CD4-positive, alpha-beta T cell (primary cell): ENCODE results near the gene R3HDM2. TPM values are rescaled to one million over a fixed set of nuclear protein-coding genes. Genes with fewer than 3 reads are reported as not detected.

ENCODE experiments used
- ATAC-seq: fragments of 200-7000 bp; cut with Tn5 transposase; one replicate; pipeline ENCODE4 v1.10.0; 2022; ENCODE audit warnings: mild to moderate bottlenecking; ENCODE audit not compliant: poor library complexity
- CTCF ChIA-PET: fragments of 350-600 bp; sonication (Branson Sonifier 250); formaldehyde crosslinking; loops from one replicate; lab custom pipeline; 2021; ENCODE audit warnings: antibody characterized with exemption, inconsistent platforms; lab: Charles Lee
- POLR2A ChIA-PET: fragments of 350-600 bp; sonication (Branson Sonifier 250); formaldehyde crosslinking; loops from one replicate; lab custom pipeline; 2021; ENCODE audit warnings: antibody characterized with exemption, inconsistent platforms; lab: Charles Lee
- DNase-seq, 14 experiments: peaks; one replicate each; pipeline ENCODE4 v3.0.0-alpha.2; 2013 to 2020; ENCODE audit warnings: mixed read lengths in 2 of 14
- H3K27ac ChIP-seq, 2 donors: one replicate each; pipeline versions ENCODE4 v1.5.1 to v1.7.0; 2013; ENCODE audit warnings: low read length in 2 of 2, low read depth in 1 of 2, mild to moderate bottlenecking in 1 of 2
- H3K27me3 ChIP-seq, 2 experiments: 1 replicate in 1 of 2; 2 replicates in 1 of 2; pipeline versions ENCODE4 v1.6.1 to v1.7.0; 2013; ENCODE audit warnings: low read length in 2 of 2, control low read depth in 1 of 2, mild to moderate bottlenecking in 1 of 2, moderate library complexity in 1 of 2; ENCODE audit not compliant: insufficient read depth in 2 of 2, control insufficient read depth in 1 of 2
- H3K36me3 ChIP-seq: one replicate; pipeline ENCODE4 v1.6.1; 2013; ENCODE audit warnings: low read length, control low read depth; ENCODE audit not compliant: insufficient read depth
- H3K4me1 ChIP-seq: one replicate; pipeline ENCODE4 v1.6.1; 2013; ENCODE audit warnings: low read length, control low read depth; ENCODE audit not compliant: insufficient read depth
- H3K4me3 ChIP-seq: one replicate; pipeline ENCODE4 v1.5.1; 2013; ENCODE audit warnings: mild to moderate bottlenecking, low read length, moderate library complexity
- H3K9me3 ChIP-seq, 2 experiments: 1 replicate in 1 of 2; 2 replicates in 1 of 2; pipeline versions ENCODE4 v1.6.1 to v1.7.0; 2013; ENCODE audit warnings: low read length in 2 of 2, mild to moderate bottlenecking in 2 of 2, control low read depth in 1 of 2, moderate library complexity in 1 of 2; ENCODE audit not compliant: control insufficient read depth in 1 of 2, insufficient read depth in 1 of 2
- H3K27ac Mint-ChIP-seq: one replicate; pipeline ENCODE4 v1.8.0; 2020; ENCODE audit warnings: mixed read lengths
- H3K27me3 Mint-ChIP-seq: one replicate; pipeline ENCODE4 v1.8.0; 2021; ENCODE audit warnings: mixed read lengths
- H3K36me3 Mint-ChIP-seq: one replicate; pipeline ENCODE4 v1.8.0; 2021; ENCODE audit warnings: low read depth, mixed read lengths
- H3K4me1 Mint-ChIP-seq: one replicate; pipeline ENCODE4 v1.8.0; 2021; ENCODE audit warnings: low read depth, mixed read lengths
- H3K4me3 Mint-ChIP-seq: one replicate; pipeline ENCODE4 v1.8.0; 2020; ENCODE audit warnings: mild to moderate bottlenecking, mixed read lengths
- H3K9me3 Mint-ChIP-seq: one replicate; pipeline ENCODE4 v1.8.0; 2020; ENCODE audit warnings: mixed read lengths
- intact Hi-C, 2 experiments: fragments of 100-400 bp; cut with DNase I in 1 of 2; cut with micrococcal nuclease in 1 of 2; formaldehyde crosslinking; loops; one replicate each; pipeline versions ENCODE4 v1.15.1 to v1.9.0; 2023 to 2025; cut with DNase I, micrococcal nuclease
- total RNA-seq, 174 experiments: library from RNA in 2 of 174; stranded (reverse) in 2 of 174; gene quantifications; one replicate each; pipeline ENCODE4 v1.2.3 and lab custom pipeline; 2021 to 2026
- TF ChIP-seq, protein P1 (sequence below): fragments of 200-600 bp; IDR thresholded peaks from one replicate; pipeline ENCODE4 v1.8.0; 2022; ENCODE audit warnings: antibody characterized with exemption, mild to moderate bottlenecking

R3HDM2 gene
- total RNA-seq, 2 experiments from 2014 or later, result 106 to 115 TPM

DNA sequence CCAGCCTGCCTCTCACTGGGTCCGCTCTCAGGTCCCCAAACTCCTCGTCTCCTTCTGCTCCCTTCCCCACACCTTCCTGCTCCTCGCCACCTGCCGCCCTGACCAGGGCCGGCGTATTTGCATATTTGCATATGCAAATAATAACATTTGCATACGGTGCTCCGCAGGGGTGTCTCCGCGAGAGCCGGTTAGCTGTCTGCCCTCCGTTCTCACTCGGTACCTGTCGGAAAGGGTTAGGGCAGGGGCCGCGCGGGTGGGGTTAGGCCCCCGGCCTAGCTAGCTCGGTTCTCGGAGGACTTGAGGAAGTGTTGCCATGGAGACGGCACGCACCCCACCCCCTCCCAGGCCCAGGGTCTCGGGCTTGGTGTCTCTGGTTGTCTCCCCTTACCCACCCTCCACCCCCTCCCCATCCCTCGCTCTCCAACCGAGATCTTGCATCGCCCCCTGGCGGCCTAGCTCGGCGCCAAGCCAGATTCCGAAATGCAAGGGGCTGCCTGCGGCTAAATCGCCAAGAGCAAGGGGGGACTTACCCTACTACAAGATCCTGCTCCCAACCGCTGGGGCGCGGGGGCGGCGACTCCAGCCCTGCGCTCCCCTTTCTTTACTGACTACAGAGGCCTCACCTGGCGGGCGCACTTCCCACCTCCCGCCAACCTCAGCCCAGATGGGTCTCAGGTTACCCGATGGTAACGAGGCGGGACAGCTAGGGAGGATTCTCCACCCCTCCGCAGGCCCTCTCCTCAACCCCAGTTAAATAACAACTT lies 188.0 kb downstream of the R3HDM2 start:
- Mint-ChIP-seq H3K27ac (no peak overlapping the region), H3K4me3 (peak overlapping the region; percentile 82), H3K27me3 (peaks cover 63% of the 10 kb centered on the region), H3K9me3 (no peaks in the 10 kb centered on the region), H3K36me3 (no peaks in the 10 kb centered on the region), H3K4me1 (peaks cover 61% of the 10 kb centered on the region)
- intact Hi-C loops, result loop anchor here (1.0 to 5.0 kb wide), 3 partner anchors 29 to 116 kb away; partner anchors contain the start of gene LRP1 (in 1 of the 2)
- DNase-seq, result peak; percentile 41 to 81 (median 58)
- peaks cover 66% of the 10 kb centered on the region for H3K4me1 ChIP-seq
- CTCF ChIA-PET, result interaction anchor here (0.6 to 10.7 kb wide), 11 partner anchors 13 to 1174 kb away, joined by 3 to 225 read pairs (median 6); partner anchors contain the start of genes NXPH4, SHMT2 and STAT6
- no peaks in the 10 kb centered on the region for H3K36me3 ChIP-seq
- H3K4me3 ChIP-seq, result peak overlapping the region; percentile 46
- H3K27ac ChIP-seq, result no peak overlapping the region
- TF ChIP-seq, protein P1, sequence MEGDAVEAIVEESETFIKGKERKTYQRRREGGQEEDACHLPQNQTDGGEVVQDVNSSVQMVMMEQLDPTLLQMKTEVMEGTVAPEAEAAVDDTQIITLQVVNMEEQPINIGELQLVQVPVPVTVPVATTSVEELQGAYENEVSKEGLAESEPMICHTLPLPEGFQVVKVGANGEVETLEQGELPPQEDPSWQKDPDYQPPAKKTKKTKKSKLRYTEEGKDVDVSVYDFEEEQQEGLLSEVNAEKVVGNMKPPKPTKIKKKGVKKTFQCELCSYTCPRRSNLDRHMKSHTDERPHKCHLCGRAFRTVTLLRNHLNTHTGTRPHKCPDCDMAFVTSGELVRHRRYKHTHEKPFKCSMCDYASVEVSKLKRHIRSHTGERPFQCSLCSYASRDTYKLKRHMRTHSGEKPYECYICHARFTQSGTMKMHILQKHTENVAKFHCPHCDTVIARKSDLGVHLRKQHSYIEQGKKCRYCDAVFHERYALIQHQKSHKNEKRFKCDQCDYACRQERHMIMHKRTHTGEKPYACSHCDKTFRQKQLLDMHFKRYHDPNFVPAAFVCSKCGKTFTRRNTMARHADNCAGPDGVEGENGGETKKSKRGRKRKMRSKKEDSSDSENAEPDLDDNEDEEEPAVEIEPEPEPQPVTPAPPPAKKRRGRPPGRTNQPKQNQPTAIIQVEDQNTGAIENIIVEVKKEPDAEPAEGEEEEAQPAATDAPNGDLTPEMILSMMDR, result peak; percentile 63
- POLR2A ChIA-PET, result interaction anchor here (0.6 to 4.3 kb wide), 12 partner anchors 10 to 517 kb away, joined by 3 to 19 read pairs (median 4); partner anchors contain the start of genes NACA, NEMP1 and SHMT2
- H3K9me3 ChIP-seq, result peaks cover 0 to 18% of the 10 kb centered on the region in 2 experiments
- no peak for ATAC-seq
- H3K27me3 ChIP-seq, result peaks cover 47 to 48% of the 10 kb centered on the region in 2 experiments

DNA sequence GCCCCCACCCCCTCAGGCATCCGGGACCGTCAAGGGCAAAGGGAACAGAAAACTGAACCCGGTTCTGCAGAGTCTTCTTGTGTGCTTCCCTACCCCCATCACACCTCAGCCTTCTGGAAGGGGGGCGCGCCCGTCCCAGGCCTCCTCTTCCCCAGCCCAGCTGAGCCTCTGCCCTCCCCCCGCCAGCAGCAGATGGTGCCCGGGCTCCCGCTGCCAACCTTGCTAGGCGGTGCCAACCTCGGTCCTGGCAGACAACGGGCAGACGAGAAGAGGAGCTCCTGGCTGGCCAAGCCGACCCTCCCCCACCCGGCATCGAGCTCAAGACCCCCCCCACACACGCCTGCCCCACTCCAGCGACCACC lies 188.5 kb downstream of the R3HDM2 start:
- Mint-ChIP-seq H3K27ac (no peak overlapping the region), H3K36me3 (no peaks in the 10 kb centered on the region), H3K4me1 (peaks cover 66% of the 10 kb centered on the region), H3K27me3 (peaks cover 68% of the 10 kb centered on the region), H3K9me3 (no peaks in the 10 kb centered on the region), H3K4me3 (peak overlapping the region; percentile 68)
- peaks cover 52 to 53% of the 10 kb centered on the region in 2 experiments for H3K27me3 ChIP-seq
- H3K9me3 ChIP-seq, result peaks cover 0 to 19% of the 10 kb centered on the region in 2 experiments
- POLR2A ChIA-PET, result interaction anchor here (0.6 to 4.3 kb wide), 11 partner anchors 9 to 196 kb away, joined by 3 to 19 read pairs (median 5); partner anchors contain the start of genes NEMP1 and SHMT2
- no peak for DNase-seq
- no peak overlapping the region for H3K27ac ChIP-seq
- H3K36me3 ChIP-seq, result no peaks in the 10 kb centered on the region
- intact Hi-C loops, result loop anchor here in 1 of 2 experiments (5.0 kb wide), 1 partner anchor 115 kb away; the partner anchor contains the start of gene LRP1
- peak overlapping the region; percentile 46 for H3K4me3 ChIP-seq
- TF ChIP-seq, protein P1, result no peak
- CTCF ChIA-PET, result interaction anchor here (0.6 to 10.7 kb wide), 8 partner anchors 12 to 491 kb away, joined by 3 to 225 read pairs (median 7); partner anchors contain the start of genes NXPH4, SHMT2 and STAT6
- ATAC-seq, result no peak
- peaks cover 71% of the 10 kb centered on the region for H3K4me1 ChIP-seq
